HCT116 (cell line): ENCODE measurements around the gene IFNL2. TPM values are rescaled to one million over a fixed set of nuclear protein-coding genes. Genes with fewer than 3 reads are reported as not detected.
A peak's percentile ranks its signal among the peaks of the same experiment; 100 is the strongest.
"Not testable (repeated sequence)": the region's sequence is repeated elsewhere in the genome, so short reads cannot be mapped to it uniquely, and the experiment has no call there.

Source experiments
- ATAC-seq: fragments of 200-7000 bp; cut with Tn5 transposase; 2 replicates; pipeline ENCODE4 v1.9.1; 2020; ENCODE audit warnings: mild to moderate bottlenecking, moderate library complexity
- BruUV-seq: library from RNA; stranded (reverse); fragments of 400-500 nt; replicated peaks from 2 replicates; lab custom pipeline; 2021; lab: Mats Ljungman, UMichigan
- CTCF ChIA-PET: fragments of 300-600 bp; sonication (Branson Sonifier 250); formaldehyde crosslinking; loops from one replicate; lab custom pipeline; 2021; ENCODE audit warnings: antibody characterized with exemption; lab: Charles Lee
- POLR2A ChIA-PET: fragments of 300-600, 350-600 bp; sonication (Branson Sonifier 250); formaldehyde crosslinking; loops from one replicate; lab custom pipeline; 2021; ENCODE audit warnings: antibody characterized with exemption; lab: Charles Lee
- RAD21 ChIA-PET, 2 experiments: fragments of 300-600 bp; sonication (Branson Sonifier 250); formaldehyde crosslinking; loops; one replicate each; lab custom pipeline; 2023; ENCODE audit warnings: low total read pairs in 2 of 2; ENCODE audit not compliant: uncharacterized antibody in 2 of 2, unreplicated experiment in 2 of 2, low non-redundant PET in 1 of 2; lab: Charles Lee
- DNase-seq: peaks from one replicate; pipeline ENCODE4 v3.0.0-alpha.2; 2010; ENCODE audit warnings: low read depth, low spot score
- H2AFZ ChIP-seq: fragments of 200-600 bp; shearing (Covaris generic), sonication (generic); 2 replicates; pipeline ENCODE4 v1.6.1; 2017; ENCODE audit warnings: low read depth, mixed run types, mixed read lengths, antibody characterized with exemption, low read length; ENCODE audit not compliant: poor library complexity, severe bottlenecking
- H3K27ac ChIP-seq: 2 replicates; pipeline ENCODE4 v1.5.1; 2012; ENCODE audit warnings: low read depth, low read length
- H3K27me3 ChIP-seq: fragments of 200-600 bp; sonication (generic); 2 replicates; pipeline ENCODE4 v1.6.1; 2016; ENCODE audit warnings: mixed run types, low read length, mixed read lengths; ENCODE audit not compliant: insufficient read depth
- H3K36me3 ChIP-seq, 2 experiments: fragments of 200-500 bp in 1 of 2; fragments of 200-600 bp in 1 of 2; sonication (Bioruptor generic) in 1 of 2; sonication (generic) in 1 of 2; 2 replicates each; pipeline versions ENCODE4 v1.5.1 to v1.6.1; 2014 to 2016; ENCODE audit warnings: low read length in 2 of 2, inconsistent platforms in 1 of 2, mixed read lengths in 1 of 2, mixed run types in 1 of 2; ENCODE audit not compliant: insufficient read depth in 2 of 2, control insufficient read depth in 1 of 2
- H3K4me1 ChIP-seq, 2 experiments: fragments of 200-600 bp in 1 of 2; sonication (generic) in 1 of 2; 2 replicates each; pipeline versions ENCODE4 v1.5.1 to v1.6.1; 2012 to 2017; ENCODE audit warnings: low read length in 2 of 2, inconsistent platforms in 1 of 2, mild to moderate bottlenecking in 1 of 2, mixed read lengths in 1 of 2, mixed run types in 1 of 2, moderate library complexity in 1 of 2; ENCODE audit not compliant: insufficient read depth in 2 of 2, control insufficient read depth in 1 of 2
- H3K4me2 ChIP-seq: fragments of 200-600 bp; sonication (generic); 2 replicates; pipeline ENCODE4 v1.6.1; 2017; ENCODE audit warnings: mixed run types, low read length, mixed read lengths
- H3K4me3 ChIP-seq, 2 experiments: fragments of 200-600 bp in 1 of 2; sonication (generic) in 1 of 2; replicated peaks in 1 of 2; 2 replicates each; pipeline ENCODE4 v1.5.1; 2011 to 2016; ENCODE audit warnings: low read length in 2 of 2, control low read depth in 1 of 2, low read depth in 1 of 2, mild to moderate bottlenecking in 1 of 2, mixed read lengths in 1 of 2, mixed run types in 1 of 2
- H3K79me2 ChIP-seq: fragments of 200-600 bp; sonication (generic); 2 replicates; pipeline ENCODE4 v1.6.1; 2017; ENCODE audit warnings: mild to moderate bottlenecking, mixed run types, low read length, moderate library complexity, mixed read lengths; ENCODE audit not compliant: insufficient read depth
- H3K9ac ChIP-seq: fragments of 200-600 bp; sonication (generic); 2 replicates; pipeline ENCODE4 v1.6.1; 2016; ENCODE audit warnings: low read length, mixed read lengths
- H3K9me2 ChIP-seq: fragments of 200-600 bp; sonication (generic), shearing (Covaris generic); 2 replicates; pipeline ENCODE4 v1.6.1; 2017; ENCODE audit warnings: mixed run types, mild to moderate bottlenecking, moderate library complexity; ENCODE audit not compliant: insufficient read depth
- H3K9me3 ChIP-seq, 2 experiments: fragments of 200-500 bp in 1 of 2; fragments of 200-600 bp in 1 of 2; sonication (Bioruptor generic) in 1 of 2; sonication (generic) in 1 of 2; 2 replicates each; pipeline ENCODE4 v1.6.1; 2014 to 2017; ENCODE audit warnings: low read length in 2 of 2, mixed read lengths in 2 of 2, inconsistent platforms in 1 of 2, low read depth in 1 of 2, mild to moderate bottlenecking in 1 of 2, mixed run types in 1 of 2, moderate library complexity in 1 of 2; ENCODE audit not compliant: control insufficient read depth in 1 of 2, insufficient read depth in 1 of 2
- H4K20me1 ChIP-seq: fragments of 200-600 bp; sonication (generic), shearing (Covaris generic); 2 replicates; pipeline ENCODE4 v1.6.1; 2017; ENCODE audit warnings: mixed run types, mild to moderate bottlenecking, moderate library complexity; ENCODE audit not compliant: insufficient read depth
- CBX3 ChIP-seq: IDR thresholded peaks from 2 replicates; pipeline ENCODE4 v1.6.1; 2012; ENCODE audit warnings: low read depth
- POLR2AphosphoS5 ChIP-seq: IDR thresholded peaks from 2 replicates; pipeline ENCODE4 v1.6.1; 2011; ENCODE audit warnings: mild to moderate bottlenecking, low read depth, low read length, moderate library complexity
- intact Hi-C: fragments of 100-400 bp; cut with micrococcal nuclease; formaldehyde crosslinking; loops from 2 replicates; pipeline ENCODE4 v1.10.0; 2022
- total RNA-seq: library from RNA; stranded (reverse); gene quantifications from one replicate; pipeline ENCODE4 v1.2.1, GENCODE V29; 2021; ENCODE audit not compliant: unreplicated experiment

Gene IFNL2
- total RNA-seq, 1 experiment from 2014 or later = not detected

DNA sequence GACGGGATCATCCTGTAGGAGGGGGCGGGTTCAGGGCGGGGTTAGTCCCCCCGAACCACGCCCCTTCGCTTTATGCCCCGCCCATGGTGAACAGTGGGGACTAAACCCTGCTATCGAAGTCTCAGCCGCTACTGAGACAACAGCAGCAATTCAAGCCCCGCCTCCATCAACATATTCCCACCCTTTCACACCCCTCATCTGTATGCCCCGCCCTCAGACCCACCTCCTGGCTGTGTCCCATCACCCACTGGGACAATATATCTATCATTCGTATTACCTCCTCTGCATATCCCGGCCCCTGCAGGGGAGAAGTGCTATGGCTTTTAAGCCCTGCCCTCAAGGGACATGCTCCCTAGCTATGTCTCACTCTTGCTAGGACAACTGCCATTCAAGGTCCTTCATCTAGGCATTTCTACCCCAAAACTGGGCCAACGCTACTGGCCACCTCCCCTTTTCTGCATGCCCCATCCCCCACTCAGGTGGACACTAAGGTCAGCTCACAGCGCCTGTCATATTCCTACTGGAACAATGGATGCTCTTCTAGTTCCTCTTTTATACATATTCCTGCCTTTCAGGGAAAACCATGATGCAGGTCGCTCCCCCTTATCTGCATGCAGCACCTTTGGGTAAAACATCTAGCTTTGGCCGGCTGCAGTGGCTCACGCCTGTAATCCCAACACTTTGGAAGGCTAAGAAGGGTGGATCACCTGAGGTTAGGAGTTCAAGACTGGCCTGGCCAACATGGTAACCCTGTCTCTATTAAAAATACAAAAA, 40.5 kb downstream of the IFNL2 start:
- ChIA-PET POLR2A (no interaction called here), RAD21 (no interaction called here), CTCF (no interaction called here)
- Histone ChIP-seq H3K27ac (no peak overlapping the region), H3K79me2 (peaks cover 21% of the 10 kb centered on the region), H3K4me1 (peaks cover 0 to 1% of the 10 kb centered on the region in 2 experiments; a peak in 2 of 4 replicates), H3K9me2 (no peaks in the 10 kb centered on the region), H3K27me3 (no peaks in the 10 kb centered on the region)
- DNase-seq = no peak
- TF ChIP-seq POLR2AphosphoS5 = no peak
- no peak for TF ChIP-seq CBX3
- TF ChIP-seq, all 23 proteins: peak for 0
- no peak overlapping the region for H3K9ac ChIP-seq
- peak; percentile 59 for ATAC-seq
- H3K4me3 ChIP-seq = no peak overlapping the region
- no peaks in the 10 kb centered on the region for H3K9me3 ChIP-seq
- H3K36me3 ChIP-seq = peaks cover 3 to 12% of the 10 kb centered on the region in 2 experiments
- H2AFZ ChIP-seq = no peak overlapping the region
- intact Hi-C loops = no loop called here
- no TSS peak for BruUV-seq
- H4K20me1 ChIP-seq = no peaks in the 10 kb centered on the region
- no peak overlapping the region for H3K4me2 ChIP-seq

GRCh38 chr19:39309305-39309670, 41.1 kb downstream of the IFNL2 start:
- H3K27me3 ChIP-seq, BruUV-seq, H3K9ac ChIP-seq, DNase-seq, H3K9me3 ChIP-seq, intact Hi-C loops, H3K4me2 ChIP-seq, H3K4me1 ChIP-seq, CTCF ChIA-PET, H4K20me1 ChIP-seq, H3K27ac ChIP-seq, H2AFZ ChIP-seq, H3K9me2 ChIP-seq, H3K4me3 ChIP-seq, ATAC-seq, POLR2A ChIA-PET: not testable (repeated sequence)
- Histone ChIP-seq H3K36me3 (peaks cover 3 to 13% of the 10 kb centered on the region in 2 experiments), H3K79me2 (peaks cover 21% of the 10 kb centered on the region)
- RAD21 ChIA-PET = interaction anchor here in 1 of 2 experiments (0.6 kb wide), 1 partner anchor 939 kb away, joined by 6 read pairs; no protein-coding TSS in a partner anchor
